Measurements from ENCODE around the gene LYZL6.

The LYZL6 gene

DNA sequence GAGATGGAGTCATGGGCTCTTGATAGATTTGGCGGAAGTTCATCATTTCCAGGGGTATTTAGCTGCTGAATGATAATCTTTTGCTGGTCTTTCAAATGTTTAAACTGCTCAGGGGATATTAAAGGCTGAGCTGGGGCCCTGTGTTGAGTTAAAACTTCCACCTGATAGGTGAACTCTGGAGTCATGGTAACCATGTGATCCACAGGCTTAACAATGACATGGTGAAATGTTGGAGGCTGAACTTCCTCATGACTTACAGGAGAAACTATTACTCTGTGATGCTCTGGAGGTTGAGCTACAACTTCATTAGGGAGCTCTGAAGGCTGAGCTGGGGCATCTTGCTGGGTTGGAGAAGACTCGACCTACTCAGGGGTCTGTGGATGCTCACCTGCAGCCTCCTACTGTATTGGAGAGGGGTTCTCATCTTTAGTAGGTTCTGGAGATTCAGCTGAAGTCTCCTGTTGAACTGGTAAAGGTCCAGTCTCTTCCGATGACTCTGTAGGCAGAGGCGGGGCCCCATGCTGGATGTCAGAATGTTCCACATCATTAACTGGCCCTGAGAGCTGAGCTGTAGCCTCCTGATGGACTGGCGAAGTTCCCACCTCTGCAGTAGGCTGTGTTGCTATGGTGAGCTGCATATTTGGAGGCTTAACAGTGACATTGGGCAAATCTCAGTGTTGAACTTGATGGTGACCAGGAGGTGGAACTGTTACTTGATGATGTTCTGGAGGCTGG lies 37.2 kb downstream of the LYZL6 start:
- H3K27me3 ChIP-seq (ENCODE audit: insufficient read depth, low read length, poor library complexity) = no peaks in the 10 kb centered on the region
- H3K18ac ChIP-seq (ENCODE audit: low read length) = no peak overlapping the region
- no peak overlapping the region for H3K4ac ChIP-seq (ENCODE audit: low read depth, low read length)
- no peak overlapping the region for H3K4me2 ChIP-seq (ENCODE audit: low read length)
- WGBS (ENCODE audit: extremely low coverage, insufficient coverage, low lambda C conversion rate) = no CpG with 5 or more reads among the region's 5 CpGs
- no peak for DNase-seq
- no peak overlapping the region for H2AK5ac ChIP-seq (ENCODE audit: low read length)
- H3K79me1 ChIP-seq (ENCODE audit: low read length) = no peaks in the 10 kb centered on the region
- no peak overlapping the region for H2BK120ac ChIP-seq (ENCODE audit: low read depth, low read length)
- H3K4me3 ChIP-seq (ENCODE audit: low read length) = no peak overlapping the region
- no peaks in the 10 kb centered on the region for H3K79me2 ChIP-seq (ENCODE audit: control insufficient read depth, insufficient read depth, low read length)
- no peak overlapping the region for H3K27ac ChIP-seq (ENCODE audit: low read depth, low read length)
- no peaks in the 10 kb centered on the region for H3K36me3 ChIP-seq (ENCODE audit: control insufficient read depth, insufficient read depth, low read length)
- H4K8ac ChIP-seq (ENCODE audit: low read depth, low read length) = no peak overlapping the region
- no peak overlapping the region for H3K23ac ChIP-seq (ENCODE audit: low read length)
- no peak overlapping the region for H2BK15ac ChIP-seq (replicated peaks; ENCODE audit: low read depth)
- no peak overlapping the region for H3K56ac ChIP-seq (ENCODE audit: low read length)
- H4K5ac ChIP-seq (ENCODE audit: low read length) = no peak overlapping the region
- H3K4me1 ChIP-seq (ENCODE audit: control insufficient read depth, low read depth, low read length) = no peaks in the 10 kb centered on the region
- no peak overlapping the region for H2BK5ac ChIP-seq (ENCODE audit: low read length)
- H3K9ac ChIP-seq (ENCODE audit: low read length) = no peak overlapping the region

DNA sequence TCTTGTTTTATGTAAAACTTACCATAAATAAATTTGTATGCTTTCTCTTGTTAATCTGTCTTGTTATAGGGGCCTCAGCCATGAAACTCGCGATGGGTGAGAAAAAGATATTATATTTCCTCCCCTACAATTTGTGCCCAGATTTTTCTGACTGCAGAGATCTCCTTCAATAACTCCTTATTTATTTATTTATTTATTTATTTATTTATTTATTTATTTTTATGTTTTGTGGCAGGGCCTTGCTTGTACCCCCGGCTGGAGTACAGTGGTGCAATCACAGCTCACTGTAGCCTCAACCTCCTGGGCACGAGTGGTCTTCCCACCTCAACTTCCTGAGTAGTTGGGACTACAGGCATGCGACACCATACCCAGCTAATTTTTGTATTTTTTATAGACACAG lies 40.1 kb downstream of the LYZL6 start:
- Histone ChIP-seq H3K4me3 (ENCODE audit: low read length) (no peak overlapping the region), H3K27me3 (ENCODE audit: insufficient read depth, low read length, poor library complexity) (no peaks in the 10 kb centered on the region), H3K27ac (ENCODE audit: low read depth, low read length) (no peak overlapping the region), H3K56ac (ENCODE audit: low read length) (no peak overlapping the region), H3K9ac (ENCODE audit: low read length) (no peak overlapping the region), H3K4me1 (ENCODE audit: control insufficient read depth, low read depth, low read length) (no peaks in the 10 kb centered on the region), H3K23ac (ENCODE audit: low read length) (no peak overlapping the region), H3K79me1 (ENCODE audit: low read length) (no peaks in the 10 kb centered on the region), H3K79me2 (ENCODE audit: control insufficient read depth, insufficient read depth, low read length) (no peaks in the 10 kb centered on the region), H4K5ac (ENCODE audit: low read length) (no peak overlapping the region), H2BK5ac (ENCODE audit: low read length) (no peak overlapping the region), H4K8ac (ENCODE audit: low read depth, low read length) (no peak overlapping the region), H2AK5ac (ENCODE audit: low read length) (no peak overlapping the region), H2BK120ac (ENCODE audit: low read depth, low read length) (no peak overlapping the region), H3K4me2 (ENCODE audit: low read length) (no peak overlapping the region), H3K4ac (ENCODE audit: low read depth, low read length) (no peak overlapping the region), H3K36me3 (ENCODE audit: control insufficient read depth, insufficient read depth, low read length) (no peaks in the 10 kb centered on the region), H2BK15ac (replicated peaks; ENCODE audit: low read depth) (no peak overlapping the region), H3K18ac (ENCODE audit: low read length) (no peak overlapping the region)
- no CpG with 5 or more reads among the region's 5 CpGs for WGBS (ENCODE audit: extremely low coverage, insufficient coverage, low lambda C conversion rate)
- no peak for DNase-seq

GRCh38 chr17:35901631-35902175 lies 41.8 kb downstream of the LYZL6 start:
- no CpG with 5 or more reads among the region's 9 CpGs for WGBS (ENCODE audit: extremely low coverage, insufficient coverage, low lambda C conversion rate)

GRCh38 chr17:35900708-35901480 lies 42.6 kb downstream of the LYZL6 start:
- Histone ChIP-seq H3K23ac (ENCODE audit: low read length) (no peak overlapping the region), H3K4me3 (ENCODE audit: low read length) (no peak overlapping the region), H3K18ac (ENCODE audit: low read length) (no peak overlapping the region), H2BK15ac (replicated peaks; ENCODE audit: low read depth) (no peak overlapping the region), H3K56ac (ENCODE audit: low read length) (no peak overlapping the region), H3K36me3 (ENCODE audit: control insufficient read depth, insufficient read depth, low read length) (no peaks in the 10 kb centered on the region), H3K27ac (ENCODE audit: low read depth, low read length) (no peak overlapping the region), H3K79me1 (ENCODE audit: low read length) (no peaks in the 10 kb centered on the region), H3K27me3 (ENCODE audit: insufficient read depth, low read length, poor library complexity) (no peaks in the 10 kb centered on the region), H3K4ac (ENCODE audit: low read depth, low read length) (no peak overlapping the region), H4K8ac (ENCODE audit: low read depth, low read length) (no peak overlapping the region), H2AK5ac (ENCODE audit: low read length) (no peak overlapping the region), H3K4me1 (ENCODE audit: control insufficient read depth, low read depth, low read length) (no peaks in the 10 kb centered on the region), H3K4me2 (ENCODE audit: low read length) (no peak overlapping the region), H2BK5ac (ENCODE audit: low read length) (no peak overlapping the region), H4K5ac (ENCODE audit: low read length) (no peak overlapping the region), H2BK120ac (ENCODE audit: low read depth, low read length) (no peak overlapping the region), H3K79me2 (ENCODE audit: control insufficient read depth, insufficient read depth, low read length) (no peaks in the 10 kb centered on the region), H3K9ac (ENCODE audit: low read length) (no peak overlapping the region)
- no CpG with 5 or more reads among the region's 11 CpGs for WGBS (ENCODE audit: extremely low coverage, insufficient coverage, low lambda C conversion rate)
- DNase-seq = no peak

More at GRCh38 chr17:35901631-35902175, 41.8 kb downstream of the LYZL6 start:
- Histone ChIP-seq H3K27me3 (ENCODE audit: insufficient read depth, low read length, poor library complexity) (no peaks in the 10 kb centered on the region), H3K18ac (ENCODE audit: low read length) (no peak overlapping the region), H3K4me2 (ENCODE audit: low read length) (no peak overlapping the region), H4K5ac (ENCODE audit: low read length) (no peak overlapping the region), H2AK5ac (ENCODE audit: low read length) (no peak overlapping the region), H2BK5ac (ENCODE audit: low read length) (no peak overlapping the region), H4K8ac (ENCODE audit: low read depth, low read length) (no peak overlapping the region), H3K4me3 (ENCODE audit: low read length) (no peak overlapping the region), H3K79me1 (ENCODE audit: low read length) (no peaks in the 10 kb centered on the region), H3K79me2 (ENCODE audit: control insufficient read depth, insufficient read depth, low read length) (no peaks in the 10 kb centered on the region), H3K27ac (ENCODE audit: low read depth, low read length) (no peak overlapping the region), H3K4ac (ENCODE audit: low read depth, low read length) (no peak overlapping the region), H3K36me3 (ENCODE audit: control insufficient read depth, insufficient read depth, low read length) (no peaks in the 10 kb centered on the region), H2BK120ac (ENCODE audit: low read depth, low read length) (no peak overlapping the region), H2BK15ac (replicated peaks; ENCODE audit: low read depth) (no peak overlapping the region), H3K9ac (ENCODE audit: low read length) (no peak overlapping the region), H3K56ac (ENCODE audit: low read length) (no peak overlapping the region), H3K23ac (ENCODE audit: low read length) (no peak overlapping the region), H3K4me1 (ENCODE audit: control insufficient read depth, low read depth, low read length) (no peaks in the 10 kb centered on the region)
- no peak for DNase-seq

GRCh38 chr17:35900280-35900679 lies 43.2 kb downstream of the LYZL6 start:
- WGBS (ENCODE audit: extremely low coverage, insufficient coverage, low lambda C conversion rate) = no CpG with 5 or more reads among the region's 5 CpGs
- no peak overlapping the region for H2BK15ac ChIP-seq (replicated peaks; ENCODE audit: low read depth)

More at GRCh38 chr17:35900280-35900679, 43.2 kb downstream of the LYZL6 start:
- H3K27me3 ChIP-seq (ENCODE audit: insufficient read depth, low read length, poor library complexity) = no peaks in the 10 kb centered on the region
- H3K4ac ChIP-seq (ENCODE audit: low read depth, low read length) = no peak overlapping the region
- no peak for DNase-seq
- no peak overlapping the region for H3K4me3 ChIP-seq (ENCODE audit: low read length)
- H3K4me1 ChIP-seq (ENCODE audit: control insufficient read depth, low read depth, low read length) = no peaks in the 10 kb centered on the region
- H3K27ac ChIP-seq (ENCODE audit: low read depth, low read length) = no peak overlapping the region
- H3K18ac ChIP-seq (ENCODE audit: low read length) = no peak overlapping the region
- no peak overlapping the region for H3K23ac ChIP-seq (ENCODE audit: low read length)
- no peak overlapping the region for H3K56ac ChIP-seq (ENCODE audit: low read length)
- H3K36me3 ChIP-seq (ENCODE audit: control insufficient read depth, insufficient read depth, low read length) = no peaks in the 10 kb centered on the region
- no peak overlapping the region for H4K8ac ChIP-seq (ENCODE audit: low read depth, low read length)
- no peak overlapping the region for H4K5ac ChIP-seq (ENCODE audit: low read length)
- H2BK5ac ChIP-seq (ENCODE audit: low read length) = no peak overlapping the region
- no peak overlapping the region for H2AK5ac ChIP-seq (ENCODE audit: low read length)
- H2BK120ac ChIP-seq (ENCODE audit: low read depth, low read length) = no peak overlapping the region
- no peak overlapping the region for H3K4me2 ChIP-seq (ENCODE audit: low read length)
- no peaks in the 10 kb centered on the region for H3K79me1 ChIP-seq (ENCODE audit: low read length)
- H3K79me2 ChIP-seq (ENCODE audit: control insufficient read depth, insufficient read depth, low read length) = no peaks in the 10 kb centered on the region
- H3K9ac ChIP-seq (ENCODE audit: low read length) = no peak overlapping the region

All from mesendoderm (in vitro differentiated cells).